Lung microvascular endothelial cell (primary cell): ENCODE data around the gene NDUFB8. TPM values are rescaled to one million over a fixed set of nuclear protein-coding genes. Genes with fewer than 3 reads are reported as not detected.

Source experiments
- DNase-seq, 2 donors: peaks; one replicate each; pipeline versions ENCODE4 v3.0.0 to v3.0.0-alpha.2; 2010; ENCODE audit warnings: low read depth in 2 of 2
- total RNA-seq: library from RNA; depleted of rRNA; stranded (reverse); fragments of >200 nt; gene quantifications from 2 replicates; pipeline ENCODE4 v1.2.1, GENCODE V29; 2014

The NDUFB8 gene
- total RNA-seq, 1 donor from 2014 or later = 152 TPM

DNA sequence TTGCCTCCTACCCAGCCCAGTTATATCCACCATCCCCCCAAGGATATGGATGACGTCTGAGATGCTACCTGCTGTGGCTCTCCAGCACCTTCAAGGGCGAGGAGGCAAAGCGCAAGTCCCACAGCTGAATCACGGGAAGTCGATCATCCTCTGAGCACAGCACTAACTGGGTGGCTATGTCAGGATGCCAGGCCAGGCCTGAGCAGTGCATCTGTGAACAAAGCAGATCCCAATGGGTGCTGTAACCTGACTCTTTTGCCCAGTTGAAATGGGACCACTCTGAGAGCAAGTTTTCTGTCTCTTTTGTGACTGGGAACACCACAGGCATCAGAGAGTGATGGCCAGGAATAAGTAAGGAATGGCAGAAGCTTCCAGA lies 22.3 kb downstream of the NDUFB8 start:
- no peak for DNase-seq

GRCh38 chr10:100506596-100507356 lies 22.9 kb downstream of the NDUFB8 start:
- no peak for DNase-seq

DNA sequence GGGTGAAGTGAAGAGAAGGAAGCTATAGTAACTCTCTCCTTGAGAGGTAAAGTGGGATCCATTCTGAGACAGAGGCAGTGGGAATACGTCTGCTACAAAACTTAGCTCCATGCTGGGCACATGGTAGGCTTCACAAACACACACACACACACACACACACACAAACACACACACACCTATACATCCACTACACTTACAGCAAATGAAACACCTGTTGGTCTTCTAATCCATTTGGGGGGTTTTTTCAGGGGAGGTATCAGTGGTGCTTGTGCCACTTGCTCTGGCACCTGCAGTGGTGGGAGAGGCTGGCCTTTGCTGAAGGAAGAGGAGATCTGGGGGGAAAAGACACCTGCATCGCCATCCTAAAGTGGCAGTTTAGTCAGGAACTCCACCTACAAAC lies 24.5 kb downstream of the NDUFB8 start:
- DNase-seq = no peak

DNA sequence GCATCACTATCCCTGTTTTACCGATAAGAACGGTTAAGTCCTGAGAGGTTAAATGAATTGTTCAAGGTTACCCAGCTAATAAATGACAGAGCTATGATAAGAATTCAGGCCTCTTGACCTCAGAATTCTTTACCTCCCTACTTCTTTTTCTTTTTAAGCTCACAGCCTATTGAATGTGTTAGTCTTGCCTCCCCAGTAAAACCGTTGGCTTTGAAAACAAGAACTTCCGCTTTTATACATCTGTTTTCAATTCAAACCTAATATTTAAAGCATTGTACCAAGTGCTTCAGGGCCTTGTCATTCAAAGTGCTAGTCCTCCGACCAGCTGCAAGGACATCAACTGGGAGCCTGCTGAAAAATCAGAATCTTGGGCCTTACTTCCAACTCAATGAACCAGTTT lies 25.6 kb downstream of the NDUFB8 start:
- DNase-seq = no peak

DNA sequence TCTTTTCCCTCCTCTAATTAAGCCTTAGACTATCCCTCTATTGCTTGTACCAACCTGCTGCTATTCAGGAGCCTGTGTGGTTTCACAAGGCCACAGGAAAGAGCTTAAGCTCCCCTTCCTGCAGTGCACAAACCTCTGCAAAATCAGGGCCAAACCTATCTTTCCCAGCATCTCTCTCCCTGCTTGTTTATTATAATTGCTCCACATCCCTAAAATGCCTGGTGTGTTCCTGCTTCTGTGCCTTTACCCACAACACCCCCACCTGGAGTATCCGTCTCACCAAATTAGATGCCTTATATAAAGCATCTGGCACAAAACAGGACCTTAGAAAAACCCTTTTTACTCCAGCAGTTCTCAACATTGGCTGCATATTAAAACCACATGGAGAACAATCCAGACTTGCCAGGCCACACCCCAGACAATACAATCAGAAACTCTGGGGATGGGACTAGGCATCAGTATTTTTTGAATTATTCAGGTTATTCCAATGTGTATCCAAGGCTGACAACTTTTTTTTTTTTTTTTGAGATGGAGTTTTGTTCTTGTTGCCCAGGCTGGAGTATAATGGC lies 26.7 kb downstream of the NDUFB8 start:
- DNase-seq = no peak

DNA sequence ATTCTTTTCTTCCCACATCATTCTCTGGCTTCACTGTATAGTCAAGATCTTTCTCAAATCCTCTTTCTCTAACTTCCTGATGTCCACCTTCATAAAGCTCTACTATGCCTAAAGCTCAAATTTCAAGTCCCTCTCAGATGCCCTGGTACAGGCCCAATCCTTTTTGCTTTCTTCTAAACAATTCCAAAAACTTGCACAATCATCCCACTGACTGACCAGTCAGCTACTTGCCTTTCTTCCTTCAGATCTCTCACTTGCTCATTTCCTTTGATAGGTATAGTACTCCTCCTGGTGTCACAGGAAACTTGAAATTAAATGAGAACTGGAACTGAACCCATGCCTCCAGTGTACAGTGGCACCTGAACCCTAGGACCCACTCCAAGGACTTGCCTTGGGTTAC lies 28.2 kb downstream of the NDUFB8 start:
- no peak for DNase-seq

- no peak for DNase-seq
These were observed 31.6 kb downstream of the NDUFB8 start for GRCh38 chr10:100498059-100498458.

GRCh38 chr10:100496567-100496966 lies 33.1 kb downstream of the NDUFB8 start:
- DNase-seq = no peak

DNA sequence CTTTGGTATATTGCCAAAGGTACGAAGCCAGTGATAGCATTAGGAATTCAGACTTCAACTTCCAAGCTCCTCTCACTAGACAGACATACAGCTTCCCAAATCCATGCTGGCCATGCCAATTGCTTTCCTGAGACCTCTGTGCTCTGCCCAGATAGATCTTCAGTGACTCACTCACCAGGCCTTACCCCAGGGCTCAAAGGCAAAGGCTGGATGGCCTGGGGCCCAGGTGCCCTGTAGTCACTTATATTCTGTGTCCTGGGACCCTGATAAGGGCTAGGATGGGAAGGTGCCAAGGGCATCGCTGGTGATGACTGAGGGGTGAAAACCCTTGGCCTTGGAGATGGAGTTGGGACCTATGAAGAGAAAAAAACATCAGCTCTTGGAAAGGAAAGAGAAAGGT lies 39.1 kb downstream of the NDUFB8 start:
- DNase-seq = no peak

- no peak for DNase-seq
These were observed 40.3 kb downstream of the NDUFB8 start for GRCh38 chr10:100489396-100489795.

DNA sequence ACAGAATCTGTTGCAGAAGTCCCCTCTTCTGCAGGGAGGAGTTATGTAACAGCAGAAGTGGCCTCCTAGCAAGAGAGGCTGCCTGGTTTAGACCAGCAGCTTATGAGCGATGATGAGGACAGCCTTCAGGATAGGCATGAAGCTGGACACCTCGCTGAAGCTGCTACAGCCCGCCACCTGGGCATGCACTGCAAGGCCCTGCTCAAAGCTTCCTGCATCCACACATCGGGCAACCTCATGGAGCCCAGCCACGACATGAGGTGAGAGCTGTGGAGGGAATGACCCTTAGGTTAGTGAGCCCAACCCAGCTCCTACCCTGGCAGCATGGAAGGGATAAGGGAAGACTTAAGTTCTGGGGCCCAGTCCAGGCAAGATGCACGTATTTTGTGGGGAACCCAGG lies 42.1 kb downstream of the NDUFB8 start:
- DNase-seq = no peak

DNA sequence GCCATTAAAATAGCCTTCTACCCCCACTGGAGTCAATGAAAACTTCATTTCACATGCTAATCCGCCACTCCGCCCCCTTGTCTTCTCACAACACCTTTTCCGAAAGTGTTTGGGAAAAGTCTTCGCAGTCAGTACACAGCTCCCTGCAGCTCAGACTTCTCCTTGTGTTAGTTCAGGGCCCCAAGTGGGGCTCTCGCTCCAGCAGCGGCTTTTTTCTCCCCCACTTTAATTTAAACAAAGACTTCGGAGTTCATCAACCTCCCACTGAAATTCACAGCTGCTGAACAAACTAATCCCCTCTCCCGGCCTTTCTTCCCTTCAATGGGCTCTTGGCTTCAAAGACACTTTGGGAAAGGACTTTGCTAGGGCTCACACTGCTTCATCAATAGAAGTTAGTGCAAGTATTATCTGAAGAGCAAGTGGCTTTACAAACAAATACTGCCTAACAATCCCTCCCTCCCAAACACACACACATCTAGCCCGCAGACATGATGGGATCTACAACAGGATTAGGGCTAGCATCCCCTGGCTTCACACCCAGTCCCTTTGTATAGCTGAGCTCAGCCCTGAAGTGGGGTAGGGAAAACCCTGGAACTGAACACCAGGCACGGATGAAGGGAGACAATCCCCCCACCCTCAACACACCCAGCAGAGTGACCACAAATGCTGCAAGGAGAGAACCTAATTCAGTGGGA lies 43.7 kb downstream of the NDUFB8 start:
- DNase-seq = no peak

- DNase-seq = no peak
These were observed 44.3 kb downstream of the NDUFB8 start for GRCh38 chr10:100485366-100485765.

GRCh38 chr10:100483876-100484666 lies 45.6 kb downstream of the NDUFB8 start:
- DNase-seq = no peak

- DNase-seq = no peak
These were observed 46.9 kb downstream of the NDUFB8 start for GRCh38 chr10:100482834-100483185.

DNA sequence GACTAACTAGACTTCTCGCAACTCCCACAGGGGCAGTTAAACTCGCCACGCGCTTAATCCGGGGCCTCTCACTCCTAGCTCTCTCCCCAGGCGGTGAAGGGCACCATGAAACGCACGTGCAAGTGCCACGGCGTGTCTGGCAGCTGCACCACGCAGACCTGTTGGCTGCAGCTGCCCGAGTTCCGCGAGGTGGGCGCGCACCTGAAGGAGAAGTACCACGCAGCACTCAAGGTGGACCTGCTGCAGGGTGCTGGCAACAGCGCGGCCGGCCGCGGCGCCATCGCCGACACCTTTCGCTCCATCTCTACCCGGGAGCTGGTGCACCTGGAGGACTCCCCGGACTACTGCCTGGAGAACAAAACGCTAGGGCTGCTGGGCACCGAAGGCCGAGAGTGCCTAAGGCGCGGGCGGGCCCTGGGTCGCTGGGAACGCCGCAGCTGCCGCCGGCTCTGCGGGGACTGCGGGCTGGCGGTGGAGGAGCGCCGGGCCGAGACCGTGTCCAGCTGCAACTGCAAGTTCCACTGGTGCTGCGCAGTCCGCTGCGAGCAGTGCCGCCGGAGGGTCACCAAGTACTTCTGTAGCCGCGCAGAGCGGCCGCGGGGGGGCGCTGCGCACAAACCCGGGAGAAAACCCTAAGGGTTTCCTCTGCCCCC lies 47.4 kb downstream of the NDUFB8 start:
- peak; percentile 85 for DNase-seq

- DNase-seq = peak; percentile 87 to 92
These were observed 48.1 kb downstream of the NDUFB8 start for GRCh38 chr10:100481462-100482081.

DNA sequence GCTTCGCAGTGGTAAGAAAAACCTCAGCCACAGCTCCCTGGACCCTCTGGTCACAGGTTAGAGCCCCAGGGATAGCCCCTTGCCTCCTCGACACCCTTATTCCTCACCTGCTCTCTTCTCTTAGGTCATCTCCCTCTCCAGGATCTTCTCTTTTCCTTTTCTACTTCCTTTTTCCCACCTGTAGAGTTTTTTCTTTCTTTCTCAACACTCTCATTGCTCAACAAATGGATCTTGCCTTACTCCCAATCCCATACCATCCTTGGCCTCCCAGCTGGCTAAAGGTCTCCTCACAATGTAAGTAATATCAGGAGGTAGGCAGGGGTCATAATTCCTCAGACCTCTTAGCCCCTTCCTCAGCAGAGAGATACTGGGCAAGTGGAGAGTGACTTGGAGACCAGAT lies 49.7 kb downstream of the NDUFB8 start:
- DNase-seq = no peak

- no peak for DNase-seq
These were observed 50.6 kb downstream of the NDUFB8 start for GRCh38 chr10:100479037-100479436.

GRCh38 chr10:100477970-100478369 lies 51.7 kb downstream of the NDUFB8 start:
- no peak for DNase-seq
